ENCODE measurements around the gene SEMA7A.

Gene SEMA7A

DNA sequence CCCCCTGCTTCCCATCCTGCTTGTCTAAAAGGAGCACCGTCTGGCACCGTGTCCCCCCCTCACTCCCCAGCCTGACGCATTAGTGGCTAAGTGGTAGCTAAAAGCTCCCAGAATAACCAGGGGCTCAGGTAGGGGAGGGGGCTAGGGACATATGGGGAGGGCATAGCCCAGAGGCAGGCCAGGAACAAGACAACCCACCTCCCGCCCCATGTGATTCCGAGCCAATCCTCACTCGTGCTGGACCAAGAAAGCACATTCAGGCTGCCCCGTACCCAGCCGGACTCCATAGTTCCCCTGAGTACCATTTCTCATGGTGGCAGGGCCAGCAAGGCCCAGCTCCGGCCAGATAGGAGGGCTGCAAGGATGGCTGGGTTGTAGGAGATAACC lies 11.5 kb downstream of the SEMA7A start:
- Histone ChIP-seq H3F3A (ENCODE audit: insufficient read depth) (no peaks in the 10 kb centered on the region), H3K79me2 (ENCODE audit: insufficient read depth, low read length) (no peaks in the 10 kb centered on the region), H3K4me2 (ENCODE audit: low read depth, low read length, poor library complexity, severe bottlenecking) (no peak overlapping the region), H3K27ac (ENCODE audit: low read depth, low read length) (no peak overlapping the region), H3K36me3 (ENCODE audit: low read length) (no peaks in the 10 kb centered on the region), H4K20me1 (ENCODE audit: low read depth, low read length) (no peaks in the 10 kb centered on the region), H3K9me2 (replicated peaks; ENCODE audit: insufficient read depth, low read length) (no peaks in the 10 kb centered on the region), H3K9me3 (ENCODE audit: insufficient read depth, low read length) (no peaks in the 10 kb centered on the region), H2AFZ (ENCODE audit: low read depth, low read length, severe bottlenecking) (no peak overlapping the region), H3K27me3 (ENCODE audit: low read length) (no peaks in the 10 kb centered on the region), H3K9ac (ENCODE audit: low read length) (no peak overlapping the region), H3K4me3 (ENCODE audit: insufficient read depth, low read length, poor library complexity, severe bottlenecking) (no peak overlapping the region)
- TF ChIP-seq EZH2phosphoT487 (conservative IDR thresholded peaks at IDR 0.05; ENCODE audit: low read length) = no peak
- TF ChIP-seq, protein P1, sequence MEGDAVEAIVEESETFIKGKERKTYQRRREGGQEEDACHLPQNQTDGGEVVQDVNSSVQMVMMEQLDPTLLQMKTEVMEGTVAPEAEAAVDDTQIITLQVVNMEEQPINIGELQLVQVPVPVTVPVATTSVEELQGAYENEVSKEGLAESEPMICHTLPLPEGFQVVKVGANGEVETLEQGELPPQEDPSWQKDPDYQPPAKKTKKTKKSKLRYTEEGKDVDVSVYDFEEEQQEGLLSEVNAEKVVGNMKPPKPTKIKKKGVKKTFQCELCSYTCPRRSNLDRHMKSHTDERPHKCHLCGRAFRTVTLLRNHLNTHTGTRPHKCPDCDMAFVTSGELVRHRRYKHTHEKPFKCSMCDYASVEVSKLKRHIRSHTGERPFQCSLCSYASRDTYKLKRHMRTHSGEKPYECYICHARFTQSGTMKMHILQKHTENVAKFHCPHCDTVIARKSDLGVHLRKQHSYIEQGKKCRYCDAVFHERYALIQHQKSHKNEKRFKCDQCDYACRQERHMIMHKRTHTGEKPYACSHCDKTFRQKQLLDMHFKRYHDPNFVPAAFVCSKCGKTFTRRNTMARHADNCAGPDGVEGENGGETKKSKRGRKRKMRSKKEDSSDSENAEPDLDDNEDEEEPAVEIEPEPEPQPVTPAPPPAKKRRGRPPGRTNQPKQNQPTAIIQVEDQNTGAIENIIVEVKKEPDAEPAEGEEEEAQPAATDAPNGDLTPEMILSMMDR (IDR thresholded peaks at IDR 0.05; ENCODE audit: insufficient read depth, low read length, poor library complexity, severe bottlenecking) = no peak

DNA sequence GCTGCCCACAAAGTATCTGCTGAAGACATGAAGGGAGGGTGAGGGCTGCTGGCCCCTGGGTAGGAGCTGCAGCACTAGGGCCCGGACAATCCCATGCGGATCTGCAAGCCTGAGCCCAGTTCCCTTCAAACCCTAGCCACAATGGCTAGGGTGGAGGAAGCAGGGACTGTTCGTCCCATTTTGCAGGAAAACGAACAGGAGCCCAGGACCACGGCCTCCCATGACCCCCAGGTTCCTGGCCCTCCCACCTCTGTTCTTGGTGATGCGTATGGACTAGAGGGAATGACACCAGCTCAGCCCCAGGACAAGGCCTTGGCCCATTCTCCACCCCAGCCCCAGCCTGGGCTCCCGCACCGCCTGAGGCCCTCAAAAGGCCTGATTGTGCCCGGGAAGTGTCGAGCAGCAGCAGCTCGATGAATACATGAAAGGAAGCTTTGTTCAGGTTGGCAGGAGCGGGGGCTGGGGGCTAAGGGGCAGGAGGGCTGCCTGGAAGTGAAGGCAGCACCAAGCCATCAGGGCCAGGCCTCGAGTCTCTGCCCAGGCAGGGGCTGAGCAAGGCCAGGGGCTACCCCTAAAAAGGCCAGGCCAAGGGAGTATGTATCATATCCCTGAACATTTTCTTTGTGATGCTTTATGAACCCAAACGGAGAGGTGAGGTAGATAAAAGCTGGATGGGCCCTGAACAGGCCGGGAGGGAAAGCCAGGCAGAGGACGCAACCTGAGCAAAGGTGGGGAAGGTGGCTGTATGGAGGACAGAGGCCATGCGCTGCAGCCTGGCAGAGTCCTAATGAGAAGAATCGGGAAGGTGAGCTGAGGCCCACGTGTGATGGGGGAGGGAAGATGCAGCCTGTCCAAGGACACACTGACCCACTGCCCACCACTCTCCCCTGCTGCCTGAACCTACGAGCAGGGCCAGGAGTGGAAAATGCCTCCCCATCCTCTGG lies 12.2 kb downstream of the SEMA7A start:
- Histone ChIP-seq H4K20me1 (ENCODE audit: low read depth, low read length) (no peaks in the 10 kb centered on the region), H3K9ac (ENCODE audit: low read length) (no peak overlapping the region), H3K4me2 (ENCODE audit: low read depth, low read length, poor library complexity, severe bottlenecking) (no peak overlapping the region)

DNA sequence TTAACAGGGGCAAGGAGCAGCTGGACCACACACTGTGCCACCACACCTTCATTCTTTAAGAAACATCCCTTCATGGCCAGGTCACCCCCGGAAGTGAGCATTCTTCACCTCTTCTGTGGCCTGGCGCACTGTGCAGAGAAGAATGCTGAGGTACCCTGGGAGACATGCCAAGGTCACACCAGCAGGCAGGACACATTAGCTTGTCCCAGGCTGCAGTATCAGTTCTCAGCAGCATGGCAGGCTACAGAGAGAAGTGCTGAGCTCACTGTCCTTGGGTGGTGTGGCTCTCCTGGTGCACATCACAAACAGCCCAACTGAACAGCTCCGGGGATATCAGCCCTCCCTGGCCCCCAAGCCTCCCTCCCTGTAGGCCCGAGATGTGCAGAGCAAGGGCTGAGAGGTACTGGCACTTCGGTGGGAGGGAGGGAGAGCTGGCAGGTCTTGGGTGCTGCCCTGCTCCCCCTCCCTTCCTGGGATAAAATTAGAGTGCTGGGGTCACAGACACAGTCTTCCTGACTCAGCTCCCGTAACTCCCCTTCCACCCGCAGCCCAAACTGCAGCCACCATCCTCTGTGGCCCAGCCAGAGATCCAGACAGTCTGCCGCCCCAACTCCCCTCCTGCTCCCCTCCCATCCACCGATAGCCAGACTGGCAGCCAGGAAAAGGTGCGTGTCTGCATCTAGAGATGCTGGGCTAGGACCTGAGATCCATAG lies 13.4 kb downstream of the SEMA7A start:
- H3K27ac ChIP-seq (ENCODE audit: low read depth, low read length) = no peak overlapping the region
- H2AFZ ChIP-seq (ENCODE audit: low read depth, low read length, severe bottlenecking) = no peak overlapping the region
- H4K20me1 ChIP-seq (ENCODE audit: low read depth, low read length) = no peaks in the 10 kb centered on the region
- H3K4me2 ChIP-seq (ENCODE audit: low read depth, low read length, poor library complexity, severe bottlenecking) = no peak overlapping the region
- no peaks in the 10 kb centered on the region for H3K27me3 ChIP-seq (ENCODE audit: low read length)
- no peak overlapping the region for H3K9ac ChIP-seq (ENCODE audit: low read length)
- H3K9me3 ChIP-seq (ENCODE audit: insufficient read depth, low read length) = no peaks in the 10 kb centered on the region
- no peaks in the 10 kb centered on the region for H3K79me2 ChIP-seq (ENCODE audit: insufficient read depth, low read length)
- no peaks in the 10 kb centered on the region for H3K36me3 ChIP-seq (ENCODE audit: low read length)
- no peak overlapping the region for H3K4me3 ChIP-seq (ENCODE audit: insufficient read depth, low read length, poor library complexity, severe bottlenecking)
- H3F3A ChIP-seq (ENCODE audit: insufficient read depth) = no peaks in the 10 kb centered on the region
- TF ChIP-seq, protein P1 (IDR thresholded peaks at IDR 0.05; ENCODE audit: insufficient read depth, low read length, poor library complexity, severe bottlenecking) = no peak
- TF ChIP-seq EZH2phosphoT487 (conservative IDR thresholded peaks at IDR 0.05; ENCODE audit: low read length) = no peak
- no peaks in the 10 kb centered on the region for H3K9me2 ChIP-seq (replicated peaks; ENCODE audit: insufficient read depth, low read length)

More for the DNA sequence above, 12.2 kb downstream of the SEMA7A start:
- Histone ChIP-seq H3K36me3 (ENCODE audit: low read length) (no peaks in the 10 kb centered on the region), H3F3A (ENCODE audit: insufficient read depth) (no peaks in the 10 kb centered on the region), H3K9me2 (replicated peaks; ENCODE audit: insufficient read depth, low read length) (no peaks in the 10 kb centered on the region), H3K79me2 (ENCODE audit: insufficient read depth, low read length) (no peaks in the 10 kb centered on the region), H3K9me3 (ENCODE audit: insufficient read depth, low read length) (no peaks in the 10 kb centered on the region), H3K27ac (ENCODE audit: low read depth, low read length) (no peak overlapping the region), H3K27me3 (ENCODE audit: low read length) (no peaks in the 10 kb centered on the region), H2AFZ (ENCODE audit: low read depth, low read length, severe bottlenecking) (no peak overlapping the region), H3K4me3 (ENCODE audit: insufficient read depth, low read length, poor library complexity, severe bottlenecking) (no peak overlapping the region)
- no peak for TF ChIP-seq EZH2phosphoT487 (conservative IDR thresholded peaks at IDR 0.05; ENCODE audit: low read length)
- TF ChIP-seq, protein P1 (IDR thresholded peaks at IDR 0.05; ENCODE audit: insufficient read depth, low read length, poor library complexity, severe bottlenecking) = no peak
